ENCODE data around the gene CACNA1C. TPM values are rescaled to one million over a fixed set of nuclear protein-coding genes. Genes with fewer than 3 reads are reported as not detected.
A peak's percentile ranks its signal among the peaks of the same experiment; 100 is the strongest.

The CACNA1C gene
- total RNA-seq, 1 experiment from 2014 or later = 0.57 TPM

DNA sequence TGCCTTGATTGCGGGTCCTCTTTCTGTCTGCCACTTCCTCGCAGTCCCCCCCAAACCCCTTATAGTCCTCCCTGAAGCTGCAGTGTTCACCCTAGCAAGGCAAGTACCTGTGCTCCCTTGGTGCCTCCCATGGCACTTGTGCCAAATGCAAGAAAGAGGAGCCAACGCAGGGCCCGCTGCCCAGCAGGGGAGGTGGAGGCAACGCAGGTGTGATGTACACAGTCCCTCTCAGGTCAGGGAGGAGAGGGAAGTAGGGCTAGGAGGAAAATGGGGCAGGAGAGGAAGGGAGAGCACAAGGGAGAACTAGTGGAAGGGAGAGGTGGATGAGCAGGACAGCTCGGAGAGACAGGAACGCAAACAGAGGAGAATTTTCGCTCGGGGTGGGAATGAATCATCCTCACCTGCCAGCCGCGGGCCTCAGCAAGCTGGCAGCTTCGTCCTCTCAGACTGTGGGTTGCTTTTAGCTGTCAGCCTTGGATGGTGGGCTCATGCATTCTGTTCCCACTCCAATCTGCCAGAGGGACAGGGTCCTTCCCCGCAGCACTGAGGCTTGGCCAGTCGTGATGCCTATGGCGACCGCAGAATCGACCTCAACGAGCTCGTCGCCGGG is 357.0 kb downstream of the CACNA1C start:
- DNase-seq (ENCODE audit: low read depth) = no peak

DNA sequence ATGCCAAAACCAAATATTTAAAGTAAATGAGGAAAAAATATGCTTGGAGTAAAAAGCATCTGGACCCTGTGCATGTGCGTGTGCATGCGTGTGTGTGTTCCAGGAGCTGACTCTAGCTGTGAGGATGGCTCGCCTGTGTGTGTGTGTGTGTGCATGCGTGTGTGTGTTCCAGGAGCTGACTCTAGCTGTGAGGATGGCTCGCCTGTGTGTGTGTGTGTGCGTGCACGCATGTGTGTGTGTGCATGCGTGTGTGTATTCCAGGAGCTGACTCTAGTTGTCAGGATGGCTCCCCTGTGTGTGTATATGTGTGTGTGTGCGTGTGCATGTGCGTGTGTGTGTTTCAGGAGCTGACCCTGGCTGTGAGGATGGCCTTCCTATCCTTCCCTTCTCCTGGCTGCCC is 357.7 kb downstream of the CACNA1C start:
- DNase-seq (ENCODE audit: low read depth) = no peak

DNA sequence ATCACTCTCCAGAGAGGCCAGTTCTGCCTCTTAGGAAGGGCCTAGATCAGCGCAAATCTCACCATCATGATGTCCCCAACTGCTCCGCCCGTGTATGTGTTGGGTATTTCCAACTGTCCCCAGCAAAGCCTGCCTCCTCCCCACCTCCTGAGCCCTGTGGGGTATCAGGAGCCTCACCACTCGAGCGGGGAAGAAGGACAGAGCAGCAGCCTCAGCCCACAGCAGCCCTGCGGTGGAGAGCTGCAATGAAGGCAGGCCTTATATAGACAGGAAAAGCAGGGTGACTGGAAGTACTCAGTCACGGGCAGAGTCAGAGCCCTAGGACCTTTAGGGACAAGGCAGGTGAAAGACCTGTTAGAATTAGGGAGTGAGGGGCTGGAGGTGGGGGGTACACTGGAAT is 358.2 kb downstream of the CACNA1C start:
- no peak for DNase-seq (ENCODE audit: low read depth)

DNA sequence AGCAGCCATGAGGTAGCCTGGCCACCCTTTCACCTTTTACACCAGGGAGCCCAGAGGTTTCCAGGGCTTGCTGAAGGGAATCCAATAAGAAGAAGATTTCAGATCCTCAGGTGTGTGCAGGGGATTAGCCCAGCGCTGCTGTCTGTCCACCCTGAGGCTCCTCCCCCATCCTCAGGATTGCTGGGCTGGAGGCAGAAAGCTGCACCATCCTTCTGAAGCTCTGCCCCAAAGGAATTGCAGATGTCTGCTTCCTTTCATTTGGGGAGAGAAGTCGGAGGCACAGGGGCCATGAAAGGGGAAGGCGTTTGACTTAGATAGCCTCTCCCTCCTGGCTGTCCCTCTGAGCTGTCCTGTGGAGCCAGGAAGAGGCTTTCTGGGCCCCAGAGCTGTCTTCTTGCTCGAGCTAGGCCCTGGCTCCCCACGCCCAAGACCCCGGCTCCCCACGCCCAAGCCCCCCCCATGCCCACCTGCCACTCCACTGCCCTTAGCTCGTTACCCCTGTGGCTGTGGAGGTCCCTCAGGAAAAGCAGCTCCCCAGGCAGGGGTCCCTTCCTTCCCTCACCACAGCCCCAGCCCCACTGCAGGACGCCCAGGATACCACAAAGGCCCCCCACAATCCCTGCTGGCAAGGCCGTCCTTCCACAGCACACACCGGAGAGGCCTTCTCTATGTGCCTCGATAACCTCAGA is 359.0 kb downstream of the CACNA1C start:
- no peak for DNase-seq (ENCODE audit: low read depth)

DNA sequence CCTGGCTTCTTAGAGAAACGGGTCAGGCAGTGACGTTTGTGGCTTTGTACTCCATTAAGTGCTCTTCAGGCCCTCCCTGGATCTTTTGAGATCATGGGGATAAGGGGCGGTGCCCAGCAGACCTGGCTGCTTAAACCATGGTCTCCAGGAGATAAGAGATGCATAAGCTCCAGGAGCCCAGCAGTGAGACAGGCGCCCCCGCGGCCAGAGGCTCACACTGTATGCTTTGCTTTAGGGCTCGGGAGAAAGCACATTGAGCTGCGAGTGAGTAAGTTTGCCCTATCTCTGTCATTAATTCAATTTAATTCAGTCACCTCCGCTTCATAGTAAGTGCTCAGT is 359.5 kb downstream of the CACNA1C start:
- DNase-seq (ENCODE audit: low read depth) = no peak

DNA sequence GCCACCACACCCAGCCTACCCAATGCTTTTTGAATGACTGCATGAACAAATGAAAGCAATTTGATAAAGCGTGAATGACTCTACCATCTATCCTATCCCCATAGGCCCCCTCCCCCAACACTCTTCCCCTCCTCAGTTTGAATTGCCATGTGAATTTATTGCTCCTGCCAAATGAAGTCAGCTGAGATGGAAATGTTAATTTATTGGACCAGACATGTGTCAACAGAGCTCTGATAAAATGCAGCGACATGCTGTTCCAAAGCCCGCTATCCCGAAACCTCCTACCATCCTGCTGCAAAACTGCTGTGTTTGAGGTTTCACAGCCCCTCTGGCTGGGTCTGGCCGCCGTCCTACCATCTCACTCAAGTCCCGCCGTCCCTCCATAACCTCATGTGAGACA is 360.5 kb downstream of the CACNA1C start:
- DNase-seq (ENCODE audit: low read depth) = no peak

DNA sequence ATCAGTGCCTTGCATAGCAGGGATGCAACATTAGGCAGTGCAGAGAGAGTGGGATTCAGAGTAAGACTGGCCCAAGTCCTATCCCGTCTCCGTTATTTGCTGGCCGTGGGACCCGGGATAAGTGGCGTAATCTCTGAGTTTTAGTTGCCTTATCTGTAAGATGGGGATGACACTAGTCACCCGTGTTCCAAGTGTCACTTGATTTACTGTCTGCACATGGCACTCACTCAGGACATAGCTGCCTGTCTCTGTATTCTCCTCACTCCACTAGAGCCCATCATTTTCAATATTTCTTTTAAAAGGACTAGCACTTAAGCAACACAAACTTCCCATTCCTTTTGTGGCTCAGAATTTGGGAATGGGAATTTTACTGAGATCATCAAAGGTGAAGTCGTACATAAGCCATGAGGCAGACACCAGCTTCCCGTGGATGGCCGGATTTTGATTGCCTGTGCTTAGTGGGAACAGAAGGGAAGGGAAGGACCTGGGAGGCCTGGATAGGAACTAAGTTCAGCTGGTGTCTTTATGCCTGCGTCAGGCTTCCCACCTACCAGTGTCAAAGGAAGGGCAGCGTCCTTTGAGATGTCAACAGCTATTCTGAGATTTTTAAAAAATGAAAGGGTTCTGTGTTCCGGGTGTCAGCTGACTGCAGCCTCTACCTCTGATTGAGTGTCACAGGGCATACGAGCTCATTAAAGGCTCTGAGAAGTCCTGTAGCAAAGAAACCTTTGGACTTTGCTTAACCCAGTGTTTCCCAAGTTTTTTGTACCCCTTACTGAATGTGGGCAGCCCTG is 361.4 kb downstream of the CACNA1C start:
- DNase-seq (ENCODE audit: low read depth) = no peak

DNA sequence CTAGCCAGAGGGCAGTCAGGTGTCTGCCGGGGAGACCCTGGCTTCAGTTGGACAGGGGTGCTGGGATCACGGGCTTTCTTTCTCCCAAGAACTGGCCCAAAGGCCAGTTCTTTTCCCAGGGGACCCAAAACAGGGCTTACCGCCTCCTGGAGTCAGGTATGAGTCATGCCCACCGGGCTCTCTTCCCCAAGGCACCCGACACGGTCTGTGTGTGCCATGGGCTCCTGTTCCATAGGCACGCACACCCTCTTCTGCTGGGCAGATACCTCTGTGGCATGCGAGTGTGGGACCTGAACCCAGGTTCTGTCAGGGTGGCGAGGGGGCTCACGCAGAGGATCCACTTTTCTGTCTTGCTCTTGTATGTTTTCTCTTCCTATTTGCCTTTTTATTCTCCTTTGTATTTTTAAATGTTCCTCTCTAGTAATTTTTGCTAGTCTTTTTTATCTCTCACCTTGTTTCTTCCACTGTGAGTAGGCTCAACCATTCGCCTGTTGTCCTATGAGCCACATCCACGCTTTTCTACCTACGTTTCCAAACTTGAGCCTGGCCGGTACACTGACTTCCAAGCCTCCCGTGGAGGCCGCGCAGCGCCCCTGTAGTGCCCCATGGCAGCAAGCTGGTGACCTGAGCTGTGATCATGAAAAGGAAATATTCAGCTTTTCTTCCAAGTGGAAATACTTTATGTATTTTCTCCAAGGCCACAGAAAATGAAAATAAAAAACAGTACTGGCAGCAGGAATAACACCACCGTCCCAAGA is 362.2 kb downstream of the CACNA1C start:
- no peak for DNase-seq (ENCODE audit: low read depth)

DNA sequence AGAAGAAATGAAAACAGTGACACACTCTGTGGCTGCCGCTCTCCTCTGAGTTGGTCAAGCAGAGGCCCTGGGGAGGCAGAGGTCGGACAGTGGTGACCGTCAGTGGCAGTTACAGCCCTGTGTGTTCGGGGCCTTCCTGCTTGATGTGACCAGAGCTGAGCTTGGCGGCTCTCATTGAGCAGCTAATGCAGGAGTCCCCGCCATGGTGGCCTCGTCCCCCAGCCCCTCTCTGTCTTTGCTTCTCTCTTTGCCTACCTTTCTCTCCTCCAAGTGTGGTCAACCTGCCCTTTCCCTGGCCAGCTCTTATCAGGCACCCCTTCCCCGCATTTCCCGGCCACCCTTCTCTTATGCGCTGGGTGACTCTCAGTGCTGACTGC is 362.8 kb downstream of the CACNA1C start:
- DNase-seq (ENCODE audit: low read depth) = no peak

DNA sequence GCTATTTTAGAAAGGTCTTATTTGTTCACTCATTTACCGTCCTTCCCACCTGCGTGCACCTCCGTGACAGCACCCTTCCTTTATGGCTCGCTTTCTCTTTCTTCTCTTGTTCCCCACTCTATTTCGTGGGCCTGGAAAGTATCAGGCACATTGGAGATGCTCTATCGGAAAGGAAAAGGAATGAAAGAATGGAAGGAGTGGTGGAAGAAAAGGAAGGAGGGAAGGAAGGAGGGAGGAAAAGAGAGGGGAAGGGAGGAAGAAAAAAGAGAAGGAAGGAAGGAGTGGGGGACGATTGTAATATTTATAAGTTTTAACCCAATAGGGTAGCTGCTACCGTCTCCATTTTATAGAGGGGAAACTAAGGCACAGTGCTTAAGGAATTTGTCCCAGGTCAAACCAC is 363.4 kb downstream of the CACNA1C start:
- no peak for DNase-seq (ENCODE audit: low read depth)

DNA sequence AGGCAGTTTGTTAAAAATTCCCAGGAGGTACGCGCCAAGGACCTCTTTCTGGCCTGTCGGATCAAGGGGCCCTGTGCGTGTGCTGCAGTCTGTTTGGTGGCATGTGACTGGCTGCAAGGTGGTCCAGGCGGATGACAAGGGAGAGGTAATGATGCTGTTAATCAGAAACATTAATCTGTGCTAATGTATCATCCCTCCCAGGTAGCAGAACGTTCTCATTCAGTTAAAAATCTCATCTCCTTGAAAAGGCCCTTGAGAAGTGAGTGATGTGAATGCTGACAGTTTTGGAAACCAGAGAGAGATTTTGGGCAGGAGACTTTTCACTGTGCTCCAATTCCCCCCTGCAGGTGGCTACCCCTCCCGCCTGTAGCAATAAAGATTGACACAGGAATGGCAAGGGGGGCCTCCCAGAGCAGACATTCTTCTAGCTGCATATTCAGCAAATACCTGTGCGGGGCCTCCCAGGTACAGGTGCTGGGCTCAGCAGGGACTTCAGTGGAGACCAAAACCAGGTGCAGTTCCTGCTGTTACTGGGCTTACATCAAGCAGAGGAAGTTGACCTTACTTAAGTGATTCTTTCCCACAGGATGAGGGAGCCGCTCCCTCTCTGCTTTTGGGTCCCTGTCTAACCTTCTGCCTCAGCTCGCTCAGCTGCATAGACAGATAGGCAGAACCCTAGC is 364.8 kb downstream of the CACNA1C start:
- DNase-seq (ENCODE audit: low read depth) = no peak

DNA sequence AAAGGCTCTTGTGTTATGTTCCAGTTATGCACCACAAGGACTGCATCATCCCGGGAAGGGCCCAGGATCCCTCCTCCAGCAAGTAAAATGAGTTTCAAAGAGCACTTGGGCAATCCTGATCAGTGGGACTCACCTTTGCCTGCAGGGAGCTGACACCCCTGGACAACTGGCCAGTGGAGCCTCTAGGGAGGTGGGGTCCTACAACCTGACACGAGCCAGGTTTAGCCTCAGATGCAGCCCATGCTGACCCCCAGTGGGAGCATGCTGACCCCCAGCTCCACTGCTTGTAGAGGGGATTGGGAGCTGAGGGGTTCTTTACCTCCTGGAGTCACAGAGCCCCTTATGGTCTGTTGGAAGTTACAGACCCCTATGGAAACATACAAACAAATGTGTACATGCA is 365.8 kb downstream of the CACNA1C start:
- DNase-seq (ENCODE audit: low read depth) = no peak

DNA sequence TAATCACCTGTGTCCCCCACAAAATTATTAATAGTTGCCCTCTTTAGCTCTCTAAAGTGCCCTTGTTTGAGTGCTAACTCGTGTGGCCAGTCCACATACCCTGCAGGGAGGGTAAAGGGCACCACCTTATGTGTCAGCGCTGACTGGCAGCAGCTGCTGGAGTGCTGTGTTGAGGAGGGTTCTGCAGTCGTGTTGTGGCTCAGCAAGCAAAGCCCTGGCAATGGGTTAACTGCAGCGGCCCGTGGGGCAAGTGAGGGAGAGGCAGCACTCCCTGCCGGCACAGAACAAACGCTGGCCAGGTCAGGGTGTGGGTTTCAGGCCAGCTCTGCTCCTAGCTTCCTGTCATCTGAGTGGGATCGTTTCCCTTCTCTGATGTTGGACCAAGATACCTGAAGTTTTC is 369.8 kb downstream of the CACNA1C start:
- no peak for DNase-seq (ENCODE audit: low read depth)

DNA sequence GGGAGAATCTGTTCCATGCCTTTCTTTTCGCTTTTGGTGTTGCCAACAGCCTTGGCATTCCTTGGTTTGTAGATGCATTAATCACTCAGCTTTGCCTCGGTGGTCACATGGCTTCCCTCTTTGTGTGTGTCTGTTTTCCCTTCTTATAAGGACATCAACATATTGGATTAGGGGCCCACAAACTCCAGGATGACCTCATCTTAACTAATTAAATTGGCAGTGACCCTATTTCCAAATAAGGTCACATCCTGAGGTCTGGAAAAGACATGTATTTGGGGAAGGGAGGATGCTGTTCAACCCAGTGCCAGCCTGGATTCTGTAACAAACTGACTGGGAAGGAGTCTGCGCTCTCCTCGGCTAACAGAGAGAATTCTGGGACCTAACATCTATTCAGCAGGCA is 376.2 kb downstream of the CACNA1C start:
- no peak for DNase-seq (ENCODE audit: low read depth)

DNA sequence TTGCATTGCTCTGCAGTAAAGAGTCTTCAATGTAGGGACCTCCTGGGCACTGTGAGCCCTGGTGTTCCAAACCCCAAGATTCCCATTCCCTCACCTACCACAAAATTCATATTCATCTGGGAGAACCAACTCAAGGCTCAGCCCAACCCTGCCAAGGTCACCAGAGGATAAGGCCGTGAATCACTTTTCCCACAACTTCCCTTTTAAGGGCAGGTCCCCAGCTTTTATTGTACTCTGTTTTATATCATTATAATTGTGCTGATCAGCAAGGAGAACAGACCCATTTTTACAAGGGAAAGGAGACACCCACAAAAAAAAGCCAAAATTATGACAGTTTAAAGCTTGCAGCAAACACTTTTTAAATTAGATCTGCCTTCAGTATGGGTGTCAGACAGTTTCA is 379.0 kb downstream of the CACNA1C start:
- DNase-seq (ENCODE audit: low read depth) = no peak

DNA sequence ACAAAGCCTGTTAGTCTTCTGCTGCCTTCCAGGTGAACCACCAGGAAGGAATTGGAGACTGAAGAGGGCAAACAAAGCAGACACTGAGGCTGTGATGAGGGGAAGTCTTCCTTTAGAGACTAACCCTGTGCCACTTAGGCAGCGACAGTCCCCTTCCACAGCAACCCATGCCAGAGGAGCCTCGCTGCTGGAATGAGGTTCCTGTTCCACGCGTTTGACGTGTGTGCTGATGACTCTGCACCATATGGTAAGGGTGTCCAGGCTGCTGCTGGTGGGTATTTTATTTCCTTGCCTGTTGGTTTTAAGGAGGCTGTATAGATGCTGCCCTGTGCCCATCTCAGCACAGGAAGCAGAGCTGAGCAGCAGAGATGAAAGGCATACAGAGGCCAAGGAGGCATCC is 380.1 kb downstream of the CACNA1C start:
- DNase-seq (ENCODE audit: low read depth) = no peak

DNA sequence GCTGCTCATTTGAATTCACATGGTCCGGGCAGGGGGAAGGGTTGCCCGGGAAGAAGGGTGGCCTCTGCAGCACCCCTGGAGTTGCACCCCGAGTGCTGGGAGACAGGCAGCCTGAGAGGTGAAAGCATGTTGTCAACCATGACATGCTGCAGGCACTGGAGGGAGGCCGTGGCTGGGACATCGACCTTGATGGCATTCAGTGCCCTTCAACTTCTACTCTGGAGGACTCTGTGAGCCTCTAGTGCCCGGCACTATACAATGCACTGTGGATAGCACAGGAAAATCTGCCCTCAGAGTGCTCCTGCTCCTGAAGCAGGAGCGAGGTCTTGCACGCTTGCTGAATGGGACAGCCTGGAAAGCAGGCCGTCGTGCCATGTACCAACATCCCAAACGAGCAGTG is 382.7 kb downstream of the CACNA1C start:
- DNase-seq (ENCODE audit: low read depth) = no peak

DNA sequence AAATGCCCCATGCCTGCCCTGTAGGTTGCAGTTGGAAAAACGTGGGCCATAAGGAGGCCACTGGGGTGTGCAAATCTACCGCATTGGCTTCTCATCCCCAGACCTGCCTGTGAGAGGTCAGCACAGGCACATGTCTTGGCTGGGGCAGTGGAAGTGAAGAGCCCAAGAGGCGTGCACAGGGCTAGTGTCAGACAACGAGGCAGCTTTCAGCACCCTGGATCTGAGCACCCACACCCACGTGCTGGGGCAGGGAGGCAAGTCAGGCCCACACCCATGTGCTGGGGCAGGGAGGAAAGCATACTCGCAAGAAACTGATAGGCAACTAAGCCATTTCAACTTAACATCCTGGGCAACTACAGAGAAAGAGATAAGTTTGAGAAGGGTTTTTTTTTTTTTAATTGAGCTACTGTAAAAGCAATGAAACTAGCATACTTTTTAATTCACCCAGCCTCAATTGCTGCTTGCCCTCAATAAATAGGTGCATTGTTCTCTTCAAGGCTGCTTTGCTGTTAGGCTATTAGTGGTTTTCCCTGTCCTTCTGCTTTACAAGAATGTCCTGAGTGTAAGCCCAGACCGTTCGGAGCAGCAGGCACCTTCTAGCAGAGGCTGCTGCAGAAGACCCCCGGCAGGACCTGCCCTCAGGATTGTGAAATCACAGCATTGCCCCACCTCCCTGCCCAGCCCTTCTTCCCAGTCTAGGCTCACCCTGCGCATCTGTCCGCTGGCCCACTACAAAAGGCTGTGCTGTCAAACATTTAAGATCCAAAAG is 386.7 kb downstream of the CACNA1C start:
- DNase-seq (ENCODE audit: low read depth) = no peak

DNA sequence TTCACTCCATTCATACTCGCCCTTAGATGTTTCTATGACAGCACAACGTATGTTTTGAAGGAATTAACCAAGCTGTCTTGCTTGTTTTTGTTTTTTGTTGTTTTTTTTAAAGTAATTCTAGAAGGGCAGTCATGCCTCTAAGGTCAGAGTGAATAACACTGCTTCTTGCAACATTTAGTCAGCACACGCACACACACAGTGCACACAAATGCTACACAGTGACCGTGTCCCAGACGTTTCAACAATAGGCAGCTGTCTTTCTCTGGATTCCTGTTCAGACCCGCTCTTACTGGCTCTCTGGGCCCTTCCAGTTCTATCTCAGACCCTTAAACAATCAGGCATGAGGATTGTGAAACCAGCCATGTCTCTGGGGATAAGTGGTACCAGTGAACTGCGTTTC is 391.0 kb downstream of the CACNA1C start:
- peak; percentile 5 for DNase-seq (ENCODE audit: low read depth)

DNA sequence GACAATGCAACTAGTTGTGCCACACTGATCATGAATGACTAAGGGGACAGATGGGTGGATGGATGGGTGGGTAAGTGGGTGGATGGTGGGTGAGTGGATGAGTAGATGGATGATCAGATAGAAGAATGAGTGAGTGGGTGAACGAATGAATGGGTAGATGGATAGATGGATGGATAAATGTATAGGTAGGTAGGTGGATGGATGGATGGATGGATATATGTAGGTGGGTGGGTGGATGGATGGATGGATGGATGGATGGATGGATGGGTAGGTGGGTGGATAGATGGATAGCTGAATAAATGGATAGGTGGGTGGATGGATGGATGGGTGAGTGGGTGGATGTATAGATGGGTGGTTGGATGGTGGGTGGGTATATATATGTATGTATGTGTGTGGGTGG is 393.2 kb downstream of the CACNA1C start:
- no peak for DNase-seq (ENCODE audit: low read depth)

DNA sequence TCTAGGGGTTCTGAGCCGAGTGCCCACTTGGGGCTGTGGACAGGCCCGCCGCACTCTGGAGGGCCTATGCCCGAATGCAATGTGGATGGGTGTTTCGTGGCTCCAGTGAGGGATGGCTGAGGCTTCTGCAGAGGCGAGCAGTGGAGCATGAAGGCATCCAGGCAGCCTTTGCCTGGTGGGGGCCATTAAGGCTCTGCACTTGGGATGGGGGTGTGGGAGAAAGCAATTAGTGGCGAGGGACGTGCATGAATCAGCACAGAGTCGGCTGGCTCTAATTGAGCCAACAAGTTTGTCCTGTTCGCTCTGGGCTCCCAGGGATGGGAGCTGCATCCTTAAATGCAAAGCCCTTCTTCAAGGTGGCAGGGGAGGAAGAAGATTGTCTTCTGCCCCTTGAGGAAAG is 395.1 kb downstream of the CACNA1C start:
- DNase-seq (ENCODE audit: low read depth) = no peak
